K562 (cell line): ENCODE data around the gene MORF4L1. TPM values are rescaled to one million over a fixed set of nuclear protein-coding genes. Genes with fewer than 3 reads are reported as not detected.
A peak's percentile ranks its signal among the peaks of the same experiment; 100 is the strongest.

Experiments
- CC2D1A ChIP-seq: fragments of 450-650 bp; IDR thresholded peaks from 2 replicates; pipeline ENCODE4 v1.6.1; 2017; ENCODE audit warnings: mild to moderate bottlenecking
- E2F6 ChIP-seq, 2 experiments: IDR thresholded peaks; 2 replicates each; pipeline ENCODE4 v1.6.1; 2011; ENCODE audit warnings: borderline replicate concordance in 1 of 2, control low read depth in 1 of 2, low read depth in 1 of 2, low read length in 1 of 2, mild to moderate bottlenecking in 1 of 2, mixed read lengths in 1 of 2, moderate library complexity in 1 of 2; ENCODE audit not compliant: insufficient read depth in 1 of 2, insufficient read length in 1 of 2, poor library complexity in 1 of 2, severe bottlenecking in 1 of 2; ENCODE audit errors: extremely low read depth in 1 of 2
- HDAC8 ChIP-seq: fragments of 450-650 bp; IDR thresholded peaks from 2 replicates; pipeline ENCODE4 v1.6.1; 2016; ENCODE audit warnings: mild to moderate bottlenecking, missing genetic modification characterization, moderate library complexity, missing compliant biosample characterization
- HIVEP1 ChIP-seq: fragments of 250-450 bp; sonication (Bioruptor Pico); IDR thresholded peaks from 2 replicates; pipeline ENCODE4 v1.4.0; 2020; ENCODE audit warnings: mild to moderate bottlenecking
- LARP7 ChIP-seq: fragments of 450-650 bp; IDR thresholded peaks from 2 replicates; pipeline ENCODE4 v1.6.1; 2016
- MAZ ChIP-seq, 2 experiments: fragments of 450-650 bp in 1 of 2; sonication (generic) in 1 of 2; formaldehyde crosslinking; IDR thresholded peaks in 1 of 2; conservative IDR thresholded peaks in 1 of 2; 2 replicates each; pipeline versions ENCODE4 v1.4.0 to v1.5.0; 2020; ENCODE audit warnings: mild to moderate bottlenecking in 1 of 2, missing genetic modification reagents in 1 of 2
- MBD1 ChIP-seq: fragments of 250-450 bp; sonication (Bioruptor Pico); IDR thresholded peaks from 2 replicates; pipeline ENCODE4 v1.8.0; 2022; ENCODE audit warnings: inconsistent platforms
- MCM7 ChIP-seq, 2 experiments: fragments of 450-650 bp; IDR thresholded peaks; 2 replicates each; pipeline ENCODE4 v1.6.1; 2016 to 2018
- NCOA2 ChIP-seq, 2 experiments: fragments of 450-650 bp; IDR thresholded peaks; 2 replicates each; pipeline ENCODE4 v1.6.1; 2018; ENCODE audit warnings: mild to moderate bottlenecking in 2 of 2, moderate library complexity in 1 of 2; ENCODE audit not compliant: partially characterized antibody in 2 of 2
- PCBP1 ChIP-seq: fragments of 200-400 bp; formaldehyde crosslinking; IDR thresholded peaks from 2 replicates; pipeline ENCODE4 v1.6.1; 2018; ENCODE audit warnings: mild to moderate bottlenecking, low read depth, low read length; ENCODE audit not compliant: poor library complexity, severe bottlenecking
- PHB ChIP-seq: fragments of 250-450 bp; sonication (Bioruptor Pico); IDR thresholded peaks from 2 replicates; pipeline ENCODE4 v1.5.0; 2021
- PYGO2 ChIP-seq: fragments of 450-650 bp; IDR thresholded peaks from 2 replicates; pipeline ENCODE4 v1.6.1; 2016; ENCODE audit warnings: mild to moderate bottlenecking, missing genetic modification characterization, moderate library complexity, missing compliant biosample characterization
- RB1 ChIP-seq: fragments of 450-650 bp; IDR thresholded peaks from 2 replicates; pipeline ENCODE4 v1.6.1; 2017; ENCODE audit warnings: low read depth, mild to moderate bottlenecking
- SAP30 ChIP-seq: fragments of 200-600 bp; sonication (generic); IDR thresholded peaks from 2 replicates; pipeline ENCODE4 v1.6.1; 2012; ENCODE audit warnings: borderline replicate concordance, low read depth, mild to moderate bottlenecking, moderate library complexity, low read length, control low read depth, inconsistent platforms; ENCODE audit not compliant: insufficient read depth, poor library complexity, severe bottlenecking
- XRCC4 ChIP-seq: IDR thresholded peaks from one replicate; pipeline ENCODE4 v1.6.1; 2011; ENCODE audit not compliant: insufficient read depth, insufficient read length; ENCODE audit errors: extremely low read depth
- ZFP1 ChIP-seq: fragments of 450-650 bp; formaldehyde crosslinking; IDR thresholded peaks from 2 replicates; pipeline ENCODE4 v1.4.0; 2020; ENCODE audit warnings: mild to moderate bottlenecking, mixed read lengths
- ZFPM2 ChIP-seq: fragments of 250-450 bp; sonication (Bioruptor Pico); IDR thresholded peaks from 2 replicates; pipeline ENCODE4 v1.5.1; 2022; ENCODE audit warnings: mild to moderate bottlenecking
- ZNF395 ChIP-seq: fragments of 200-800 bp; sonication (Bioruptor generic); IDR thresholded peaks from 2 replicates; pipeline ENCODE4 v1.6.1; 2017; ENCODE audit warnings: missing genetic modification characterization, missing compliant biosample characterization
- ZNF699 ChIP-seq: fragments of 250-450 bp; sonication (Bioruptor Pico); IDR thresholded peaks from 2 replicates; pipeline ENCODE4 v1.8.0; 2021; ENCODE audit warnings: mild to moderate bottlenecking, moderate library complexity; ENCODE audit not compliant: insufficient replicate concordance
- polyA plus RNA-seq, 8 experiments: library from polyadenylated mRNA; depleted of rRNA in 4 of 8; stranded (reverse) in 5 of 8; unstranded in 3 of 8; fragments of >200 nt; fragmentation: Nextera tagmentation in 2 of 8; fragmentation: Illumina TruSeq in 1 of 8; extraction: Ambion mirVana in 2 of 8; extraction: Trizol in 1 of 8; gene quantifications; 2 replicates each; pipeline versions ENCODE4 v1.2.1 to v1.2.3, GENCODE V29; 2011 to 2014; ENCODE audit warnings: inconsistent platforms in 1 of 8, missing spikeins in 1 of 8
- total RNA-seq, 7 experiments: library from RNA; depleted of rRNA in 6 of 7; stranded (reverse); fragments of >200 nt in 6 of 7; fragmentation: Illumina TruSeq in 2 of 7; extraction: Trizol in 2 of 7; gene quantifications; 2 replicates each; pipeline versions ENCODE4 v1.2.1 to v1.2.3, GENCODE V29; 2011 to 2021; ENCODE audit warnings: low replicate concordance in 1 of 7

MORF4L1 gene
- total and polyA plus RNA-seq, 9 of the 15 experiments (the other 6 are each of a cell fraction or from before 2014, with no cell fraction given), result 127 to 615 (median 281) TPM

GRCh38 chr15:78872155-78872971, at the start of gene MORF4L1 (continued):
- TF ChIP-seq MCM7 (IDR thresholded peaks at IDR 0.05), result no peak
- no peak for TF ChIP-seq HDAC8 (tag)
- TF ChIP-seq HIVEP1 (CRISPR knock-in tag), result no peak
- no peak for TF ChIP-seq RB1
- TF ChIP-seq PHB (CRISPR knock-in tag), result no peak
- TF ChIP-seq MBD1, result no peak
- TF ChIP-seq ZFPM2 (CRISPR knock-in tag), result no peak
- TF ChIP-seq MAZ (CRISPR knock-in tag; conservative IDR thresholded peaks at IDR 0.05 in 1 of 2, IDR thresholded peaks at IDR 0.05 in 1 of 2), result peak; percentile 54 to 82
- TF ChIP-seq ZNF699 (CRISPR knock-in tag), result no peak
- TF ChIP-seq ZNF395 (CRISPR knock-in tag), result 0 out of 2 replicates have a peak, but pooled peaks have one; percentile 50
- TF ChIP-seq E2F6 (IDR thresholded peaks at IDR 0.05; ENCODE audit: borderline replicate concordance in 1 of 2, extremely low read depth in 1 of 2, insufficient read depth in 1 of 2, insufficient read length in 1 of 2, low read depth in 1 of 2, low read length in 1 of 2, poor library complexity in 1 of 2, severe bottlenecking in 1 of 2), result peak in 1 of 2 experiments; percentile 5
- TF ChIP-seq PYGO2 (tag), result no peak
- no peak for TF ChIP-seq CC2D1A
- no peak for TF ChIP-seq NCOA2 (IDR thresholded peaks at IDR 0.05; ENCODE audit: partially characterized antibody in 2 of 2)
- TF ChIP-seq XRCC4, result no peak
- no peak for TF ChIP-seq LARP7
- TF ChIP-seq ZFP1 (CRISPR knock-in tag), result no peak
- TF ChIP-seq SAP30, result no peak
- peak; percentile 93 for TF ChIP-seq PCBP1
